Type B pancreatic cell (in vitro differentiated cells): Measurements from ENCODE around the gene ICOSLG. TPM values are rescaled to one million over a fixed set of nuclear protein-coding genes. Genes with fewer than 3 reads are reported as not detected.

Experiments used
- total RNA-seq: library from RNA; stranded (reverse); gene quantifications from 2 replicates; pipeline ENCODE4 v1.2.1, GENCODE V29; 2021; ENCODE audit warnings: low replicate concordance

The ICOSLG gene
- total RNA-seq, 1 donor from 2014 or later = 5.4 TPM

Other genes starting within 250 kb of the ICOSLG start
- 33.7 and 37.0 TPM in 2 replicates for gene TRAPPC10, start 228.6 kb downstream of the ICOSLG start, total RNA-seq
- gene PWP2, start 133.5 kb downstream of the ICOSLG start, total RNA-seq = 5.1 and 5.8 TPM in 2 replicates
- 6.9 and 13.4 TPM in 2 replicates for gene GATD3, start 107.3 kb downstream of the ICOSLG start, total RNA-seq
- 0.81 TPM in 1 of 2 replicates, not detected in the other for gene DNMT3L, start 21.0 kb upstream of the ICOSLG start, total RNA-seq
- 0.12 TPM in 1 of 2 replicates, not detected in the other for gene AIRE, start 44.9 kb upstream of the ICOSLG start, total RNA-seq
- gene PFKL, start 59.1 kb upstream of the ICOSLG start, total RNA-seq = 135 and 178 TPM in 2 replicates
- 15.1 and 23.1 TPM in 2 replicates for gene CFAP410, start 98.4 kb upstream of the ICOSLG start, total RNA-seq
- gene TRPM2, start 112.7 kb upstream of the ICOSLG start, total RNA-seq = 0.05 and 0.07 TPM in 2 replicates
- 6.4 and 8.7 TPM in 2 replicates for gene LRRC3, start 214.6 kb upstream of the ICOSLG start, total RNA-seq